GM21619 (cell line): ENCODE measurements around the gene TMEM26.
"Not testable (repeated sequence)": the region's sequence is repeated elsewhere in the genome, so short reads cannot be mapped to it uniquely, and the experiment has no call there.

ENCODE experiments used
- ATAC-seq: cut with Tn5 transposase; IDR thresholded peaks from one replicate; pipeline ENCODE4 v1.9.1; 2021; ENCODE audit not compliant: unreplicated experiment

The TMEM26 gene

DNA sequence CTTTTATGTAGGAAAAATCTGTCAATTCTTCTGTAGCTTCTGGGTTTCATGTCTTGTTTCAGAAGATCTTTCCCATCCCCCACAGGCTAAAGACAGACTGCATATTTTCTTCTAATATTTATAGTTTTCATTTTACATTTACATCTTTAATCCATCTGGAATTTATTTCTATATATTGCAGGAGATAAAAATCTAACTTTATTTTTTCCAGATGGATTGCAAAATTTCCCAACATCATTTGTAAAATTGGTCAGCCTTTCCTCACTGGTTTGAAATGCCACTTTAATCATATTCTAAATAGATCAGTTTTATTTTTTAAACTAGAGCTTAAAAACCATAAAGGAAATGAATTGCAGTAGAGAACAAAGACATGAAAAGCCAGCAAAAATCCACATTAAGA lies 46.9 kb downstream of the TMEM26 start:
- no peak for ATAC-seq

DNA sequence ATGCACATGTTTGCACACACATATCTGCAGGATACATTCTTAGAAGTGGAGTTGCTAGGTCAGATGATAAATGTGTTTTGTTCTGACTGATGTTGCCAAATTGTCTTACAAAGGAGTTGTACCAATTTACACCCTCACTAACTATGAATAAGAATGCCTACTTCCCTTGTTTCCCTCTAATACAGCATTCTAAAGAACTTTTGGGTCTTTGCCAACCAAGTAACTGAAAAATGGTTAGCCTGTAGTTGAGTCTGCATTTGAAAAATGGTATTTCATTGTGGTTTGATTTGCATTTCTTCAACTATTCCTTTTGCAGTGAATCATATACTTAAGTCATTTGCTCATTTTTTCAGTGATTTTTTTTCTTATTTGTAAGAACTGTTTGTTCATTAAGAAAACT lies 48.4 kb downstream of the TMEM26 start:
- no peak for ATAC-seq

DNA sequence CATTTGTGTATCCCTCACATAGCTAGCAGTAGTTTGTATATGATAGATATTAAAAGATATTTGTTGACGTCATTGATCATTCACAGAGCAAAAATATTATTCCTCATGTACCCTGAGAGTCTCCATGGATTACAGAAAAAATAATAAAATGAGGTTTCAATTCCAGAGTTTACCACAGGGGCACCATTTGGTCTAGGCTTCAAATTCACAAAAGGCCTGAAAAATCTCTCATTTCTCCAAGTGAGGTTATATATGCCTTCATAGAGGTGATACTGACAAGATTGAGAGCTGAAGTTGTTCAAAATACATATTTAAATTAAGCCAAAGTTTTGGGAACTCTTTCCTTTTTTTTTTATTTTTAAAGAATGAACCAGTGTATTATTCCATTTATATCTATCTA lies 52.7 kb downstream of the TMEM26 start:
- no peak for ATAC-seq

DNA sequence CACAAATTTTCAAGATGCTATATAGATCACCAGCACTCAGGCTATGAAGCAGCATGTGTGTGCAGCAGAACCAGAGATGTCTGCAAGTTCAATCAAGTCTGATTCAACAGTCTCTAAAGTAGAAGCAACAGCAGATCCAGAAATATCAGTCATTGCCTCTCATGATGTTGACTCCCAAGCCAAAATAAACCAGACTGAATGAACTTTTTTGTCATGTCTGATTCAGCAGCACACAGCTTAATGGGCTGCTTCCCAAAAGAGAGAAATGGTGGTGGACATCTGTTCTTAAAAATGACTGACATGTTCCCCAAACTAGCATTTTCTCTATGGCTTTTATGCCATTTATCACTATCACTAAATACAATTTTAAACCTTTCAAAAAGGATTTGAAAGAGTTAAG lies 53.8 kb downstream of the TMEM26 start:
- ATAC-seq, result no peak

DNA sequence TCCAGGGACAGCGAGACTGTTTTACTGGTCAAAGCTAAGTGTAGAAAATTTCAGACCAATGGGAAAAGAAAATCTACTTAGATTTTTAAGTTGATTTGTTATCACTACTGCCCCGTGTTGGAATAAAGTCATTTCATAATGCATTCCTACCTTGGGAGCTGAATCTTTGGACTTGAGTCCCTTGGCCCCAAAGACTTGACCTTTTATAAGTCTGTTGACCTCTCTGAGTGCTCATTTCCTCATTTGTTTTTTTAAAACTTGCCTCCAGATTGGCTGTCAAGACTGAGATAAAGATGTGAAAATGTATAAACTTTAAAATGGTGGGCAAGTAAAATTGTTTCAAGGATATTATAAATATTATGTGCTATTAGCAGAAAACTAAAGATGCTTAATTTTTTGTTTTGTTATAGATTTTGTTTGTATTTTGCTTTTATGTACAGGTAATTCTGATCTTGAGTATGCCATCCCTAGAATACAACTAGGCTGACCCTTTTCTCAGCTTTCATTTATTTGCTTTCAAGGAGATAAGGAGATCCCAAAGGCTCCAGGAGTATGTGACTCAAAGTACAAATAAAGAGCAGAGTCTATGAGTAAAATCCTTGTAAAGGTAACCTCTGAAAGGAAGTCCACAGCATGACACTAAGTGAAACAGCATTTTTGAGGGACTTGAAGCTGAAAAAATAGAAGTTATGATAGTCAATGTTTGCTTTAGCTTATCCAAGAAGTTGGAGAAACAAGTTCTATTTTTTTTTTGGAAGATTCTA lies 54.6 kb downstream of the TMEM26 start:
- no peak for ATAC-seq

DNA sequence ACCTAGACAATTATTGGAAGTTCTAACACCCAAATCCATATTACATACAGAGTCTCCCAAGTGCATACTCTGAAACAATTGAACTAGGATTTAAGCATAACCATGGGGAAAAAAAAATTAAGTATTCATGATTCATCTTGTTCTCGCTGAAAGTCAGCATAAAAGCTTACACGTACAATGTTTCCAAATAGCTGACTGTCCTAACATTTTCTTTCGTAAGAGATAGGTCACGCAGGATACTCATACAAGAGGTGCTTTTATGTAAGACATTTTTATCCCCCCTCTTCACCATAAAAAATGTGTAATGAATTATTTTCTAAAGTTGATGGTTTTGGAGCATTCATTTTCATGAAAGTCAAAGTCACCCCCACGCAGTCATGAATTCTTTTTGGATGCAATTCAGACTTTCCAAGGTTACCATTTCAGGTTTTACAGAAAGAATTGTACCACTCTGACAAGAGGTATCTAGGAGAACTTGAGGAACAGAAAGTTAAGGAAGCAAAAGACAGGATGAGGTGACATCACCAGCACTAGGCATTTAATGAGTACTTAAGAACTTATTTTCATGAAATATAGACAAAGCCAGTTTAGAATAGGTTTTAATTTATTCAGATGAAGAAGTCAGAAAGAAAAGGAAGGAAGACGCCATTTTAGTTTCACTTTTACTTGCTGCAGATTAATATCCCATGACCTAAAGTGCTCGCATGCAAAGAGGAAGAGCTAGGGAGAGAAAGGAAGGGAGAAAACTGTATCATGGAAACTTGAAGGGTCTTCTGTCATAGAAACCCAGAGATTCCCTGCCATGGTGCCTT lies 55.8 kb downstream of the TMEM26 start:
- ATAC-seq, result peak; percentile 73

DNA sequence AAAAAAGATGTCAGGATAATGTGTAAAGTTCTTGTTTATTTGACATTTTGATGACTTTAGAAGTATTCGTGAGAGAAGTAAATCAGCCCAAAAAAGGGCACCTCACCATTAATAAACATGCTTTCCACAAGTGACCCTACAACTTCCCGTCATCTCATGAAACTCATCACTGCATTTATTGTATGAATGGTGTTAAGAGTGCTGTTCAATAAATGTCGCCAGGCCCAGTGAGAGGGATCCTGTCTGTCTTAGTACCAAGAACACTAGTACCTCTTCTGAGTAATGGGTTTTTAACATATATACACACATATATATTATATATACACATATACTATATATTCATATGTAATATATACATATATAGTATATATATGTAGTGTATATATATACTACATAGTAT lies 61.9 kb downstream of the TMEM26 start:
- peak; percentile 39 for ATAC-seq

DNA sequence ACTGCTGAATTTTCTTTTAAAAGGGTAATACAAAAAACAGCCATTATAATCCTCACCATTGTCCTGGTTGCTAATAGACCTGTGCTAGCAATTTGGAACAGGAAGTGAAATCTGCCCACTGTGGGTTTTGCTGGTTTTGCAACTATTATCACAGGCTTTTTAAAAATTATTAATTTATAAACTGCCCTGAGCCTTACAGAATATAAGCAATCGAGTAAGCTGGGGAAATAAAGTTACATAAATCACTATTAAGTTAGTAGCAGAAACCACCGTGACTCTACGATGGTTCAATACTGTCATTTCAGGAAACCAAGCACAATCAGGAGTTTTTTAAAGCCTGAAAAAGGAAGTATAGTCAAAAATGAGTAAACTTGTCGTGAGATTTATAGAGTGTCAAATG lies 62.3 kb downstream of the TMEM26 start:
- peak; percentile 81 for ATAC-seq

DNA sequence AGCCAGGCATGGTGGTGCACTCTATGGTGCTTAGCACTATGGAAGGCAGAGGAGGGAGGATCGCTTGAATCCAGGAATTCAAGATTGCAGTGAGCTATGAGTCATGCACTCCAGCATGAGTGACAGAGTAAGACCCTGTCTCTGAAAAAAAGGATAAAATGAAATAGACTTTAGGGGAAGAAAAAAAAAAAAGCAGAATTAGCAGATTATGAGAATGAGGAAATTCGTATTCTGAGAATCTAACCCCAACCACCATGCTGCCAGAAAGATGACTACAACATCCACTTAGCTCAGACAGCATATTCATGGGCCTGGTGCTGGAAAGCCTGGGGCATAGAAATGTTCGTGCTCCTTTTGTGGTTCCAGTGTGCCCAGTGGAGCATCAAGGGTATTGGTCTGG lies 63.3 kb downstream of the TMEM26 start:
- no peak for ATAC-seq

DNA sequence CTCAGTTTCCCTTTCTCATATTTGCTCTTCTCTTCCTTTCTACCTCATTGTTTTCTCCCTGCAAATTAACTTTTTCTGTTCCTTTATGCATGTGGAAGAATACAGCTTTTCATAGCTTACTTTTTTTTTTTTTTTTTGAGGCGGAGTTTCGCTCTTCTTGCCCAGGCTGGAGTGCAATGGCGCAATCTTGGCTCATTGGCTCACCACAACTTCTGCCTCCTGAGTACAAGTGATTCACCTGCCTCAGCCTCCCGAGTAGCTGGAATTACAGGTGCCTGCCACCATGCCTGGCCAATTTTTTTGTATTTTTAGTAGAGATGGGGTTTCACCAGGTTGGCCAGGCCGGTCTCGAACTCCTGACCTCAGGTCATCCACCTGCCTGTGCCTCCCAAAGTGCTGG lies 64.2 kb downstream of the TMEM26 start:
- not testable (repeated sequence) for ATAC-seq

DNA sequence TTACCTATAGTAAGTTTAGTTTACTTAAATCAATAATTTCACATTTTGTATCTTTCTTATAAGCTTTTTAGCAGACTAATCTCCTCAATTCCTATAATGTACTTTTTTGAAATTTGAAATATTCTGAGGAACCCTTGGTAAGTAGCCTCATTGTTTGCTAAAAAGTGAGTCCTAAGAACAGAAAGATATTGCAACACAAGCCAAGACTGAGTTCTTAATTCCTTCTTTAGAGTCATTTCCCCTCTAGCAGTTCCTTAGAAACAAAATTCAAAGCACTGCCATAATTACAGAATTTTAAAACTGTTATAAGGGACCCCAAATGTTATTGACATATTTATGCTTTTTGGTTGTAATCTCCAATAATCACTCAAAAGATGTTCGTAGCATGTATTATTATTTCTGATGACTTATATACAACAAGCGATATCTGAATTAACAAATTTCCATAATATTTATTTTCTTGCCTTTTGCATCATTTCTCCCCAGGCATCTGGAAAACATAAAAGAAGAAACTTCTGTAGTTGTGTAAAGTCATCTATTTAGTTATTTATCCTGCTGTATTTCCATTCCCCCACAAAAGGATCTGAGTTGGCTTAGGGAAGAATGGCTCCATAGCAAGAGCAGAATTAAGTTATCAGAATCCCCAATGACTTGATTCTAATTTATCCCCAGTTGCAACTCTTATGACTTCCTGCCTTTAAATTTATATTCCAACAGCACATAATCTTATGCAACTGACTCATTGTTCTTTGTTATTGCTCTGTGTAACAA lies 67.8 kb downstream of the TMEM26 start:
- no peak for ATAC-seq

DNA sequence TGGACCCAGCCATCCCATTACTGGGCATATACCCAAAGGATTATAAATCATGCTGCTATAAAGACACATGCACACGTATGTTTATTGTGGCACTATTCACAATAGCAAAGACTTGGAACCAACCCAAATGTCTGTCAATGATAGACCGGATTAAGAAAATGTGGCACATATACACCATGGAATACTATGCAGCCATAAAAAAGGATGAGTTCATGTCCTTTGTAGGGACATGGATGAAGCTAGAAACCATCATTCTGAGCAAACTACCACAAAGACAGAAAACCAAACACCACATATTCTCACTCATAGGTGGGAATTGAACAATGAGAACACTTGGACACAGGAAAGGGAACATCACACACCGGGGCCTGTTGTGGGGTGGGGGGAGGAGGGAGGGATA lies 72.0 kb downstream of the TMEM26 start:
- not testable (repeated sequence) for ATAC-seq

DNA sequence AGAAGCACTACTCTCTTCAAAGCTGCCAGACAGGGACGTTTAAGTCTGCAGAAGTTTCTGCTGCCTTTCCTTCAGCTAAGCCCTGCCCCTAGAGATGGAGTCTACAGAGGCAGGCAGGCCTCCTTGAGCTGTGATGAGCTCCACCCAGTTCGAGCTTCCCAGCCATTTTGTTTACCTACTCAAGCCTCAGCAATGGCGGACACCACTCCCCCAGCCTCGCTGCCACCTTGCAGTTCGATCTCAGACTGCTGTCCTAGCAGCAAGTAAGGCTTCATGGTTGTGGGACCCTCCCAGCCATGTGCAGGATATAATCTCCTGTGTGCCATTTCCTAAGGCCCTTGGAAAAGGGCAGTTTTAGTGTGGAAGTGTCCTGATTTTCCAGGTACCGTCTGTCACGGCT lies 74.3 kb downstream of the TMEM26 start:
- no peak for ATAC-seq

DNA sequence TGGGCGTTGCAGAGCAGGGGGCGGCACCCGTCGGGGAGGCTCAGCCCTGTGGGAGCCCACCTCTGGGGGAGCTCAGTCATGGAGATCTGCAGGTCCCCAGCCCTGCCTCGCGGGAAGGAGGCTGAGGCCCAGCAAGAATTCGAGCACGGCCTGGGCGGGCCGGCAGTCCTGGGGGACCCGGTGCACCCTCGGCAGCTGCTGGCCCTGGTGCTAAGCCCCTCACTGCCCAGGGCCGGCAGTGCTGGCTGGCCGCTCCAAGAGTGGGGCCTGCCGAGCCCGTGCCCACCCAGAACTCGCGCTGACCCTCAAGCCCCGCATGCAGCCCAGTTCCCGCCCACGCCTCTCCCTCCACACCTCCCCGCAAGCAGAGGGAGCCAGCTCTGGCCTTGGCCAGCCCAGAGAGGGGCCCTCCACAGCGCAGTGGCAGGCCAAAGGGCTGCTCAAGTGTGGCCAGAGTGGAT lies 76.2 kb downstream of the TMEM26 start:
- ATAC-seq, result no peak

DNA sequence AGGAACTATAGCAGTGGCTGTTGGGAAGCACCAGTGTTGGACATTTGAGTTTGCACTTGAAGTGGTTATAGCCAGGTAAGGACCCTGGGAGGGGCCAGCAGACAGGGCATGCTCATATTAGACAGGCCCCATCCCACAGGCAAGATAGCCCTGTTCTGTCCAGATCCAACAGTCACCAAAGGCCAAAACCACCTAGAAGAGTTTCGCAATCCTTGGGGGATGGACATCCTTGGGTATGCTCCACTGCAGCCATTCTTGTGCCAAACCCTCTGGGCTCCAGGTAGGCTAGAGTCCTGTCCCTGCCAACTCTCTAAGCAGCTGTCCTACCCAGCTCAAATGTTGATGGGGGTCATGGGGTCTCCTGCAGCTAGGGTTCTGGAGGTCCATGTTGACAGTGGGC lies 76.8 kb downstream of the TMEM26 start:
- no peak for ATAC-seq

DNA sequence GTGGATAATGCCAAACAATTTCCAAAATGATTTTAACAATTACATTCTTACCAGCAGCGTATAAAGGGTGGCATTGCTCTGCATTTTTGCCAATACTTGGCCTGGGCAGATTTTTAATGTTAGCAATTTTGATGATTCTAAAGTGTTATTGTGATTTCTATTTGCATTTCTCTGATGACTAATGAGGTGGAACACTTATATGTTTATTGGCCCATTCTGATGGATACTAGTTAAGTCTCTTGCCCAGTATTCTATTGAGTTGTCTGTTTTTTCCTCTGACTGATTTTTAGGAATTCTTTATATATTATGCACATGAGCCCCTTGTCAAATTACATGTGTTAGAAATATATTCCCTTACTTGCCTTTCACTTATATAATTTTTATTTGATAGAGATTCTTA lies 86.8 kb downstream of the TMEM26 start:
- ATAC-seq, result no peak

DNA sequence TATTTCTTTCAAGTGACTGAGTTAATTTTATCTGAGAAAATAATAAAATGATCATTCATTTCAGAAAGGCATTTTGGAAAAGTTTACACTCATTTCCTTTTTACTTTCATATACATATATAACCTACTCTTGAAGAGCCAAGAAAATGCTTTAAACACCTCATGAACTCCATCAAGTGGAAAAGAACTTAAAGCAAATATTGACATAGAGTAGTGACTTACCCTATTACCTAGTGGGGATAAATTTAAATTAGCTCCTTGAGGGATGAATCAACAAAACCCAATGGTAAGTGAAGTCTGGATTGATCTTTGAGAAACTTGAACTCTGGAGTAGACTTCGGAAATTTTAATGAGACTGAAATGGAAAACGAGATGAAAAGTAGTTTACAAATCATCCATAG lies 88.6 kb downstream of the TMEM26 start:
- no peak for ATAC-seq

DNA sequence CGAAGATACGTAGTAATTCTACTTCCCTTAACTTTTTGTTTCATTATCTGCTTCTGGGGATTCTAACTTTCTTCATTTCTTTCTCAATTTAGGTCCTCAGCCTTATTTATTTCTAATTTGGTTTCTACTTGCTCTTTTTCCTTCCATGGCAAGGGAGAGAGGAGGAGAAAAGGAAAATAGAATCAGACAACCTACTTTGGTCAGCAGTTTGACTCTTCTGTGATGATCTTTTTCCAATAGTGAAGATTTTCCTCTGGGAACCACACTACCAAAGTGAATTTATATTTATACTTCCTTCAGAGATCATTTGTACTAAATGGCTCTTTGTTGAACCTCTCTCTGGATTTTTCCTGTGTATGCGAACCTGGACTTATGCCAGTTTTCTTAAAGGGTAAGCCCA lies 90.2 kb downstream of the TMEM26 start:
- no peak for ATAC-seq

DNA sequence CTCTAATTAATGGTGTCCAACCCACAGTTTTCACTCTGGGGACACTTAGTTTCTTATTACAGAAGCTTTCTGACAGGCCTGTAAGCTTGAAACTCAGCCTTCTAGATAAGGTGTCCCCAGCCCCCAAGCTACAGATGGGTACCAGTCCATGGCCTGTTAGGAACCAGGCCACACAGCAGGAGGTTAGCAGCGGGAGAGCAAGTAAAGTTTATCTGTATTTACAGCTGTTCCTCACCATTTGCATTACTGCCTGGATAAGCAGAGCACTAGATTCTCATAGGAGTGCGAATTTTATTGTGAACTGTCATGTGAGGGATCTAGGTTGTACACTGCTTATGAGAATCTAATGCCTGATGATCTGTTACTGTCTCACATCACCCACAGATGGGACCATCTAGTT lies 93.7 kb downstream of the TMEM26 start:
- ATAC-seq, result no peak

DNA sequence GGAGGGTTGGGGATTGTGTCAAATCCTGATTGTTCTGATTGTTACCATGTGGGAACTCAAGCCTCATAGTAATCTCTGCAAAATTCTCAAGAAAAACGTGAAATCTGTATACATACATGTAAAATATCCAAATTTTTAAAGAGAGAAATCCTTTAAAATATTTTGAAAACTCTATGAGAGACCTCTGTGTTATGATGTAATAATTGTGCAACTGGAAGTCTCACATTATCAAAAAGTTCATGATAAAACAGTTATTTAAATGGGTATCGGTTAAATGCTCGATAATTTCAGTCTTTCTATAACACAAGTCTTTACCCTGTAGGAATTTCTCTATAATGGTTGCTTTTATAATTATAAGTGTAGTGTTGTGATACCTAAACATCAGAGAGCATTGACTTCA lies 95.5 kb downstream of the TMEM26 start:
- ATAC-seq, result no peak
